Epithelial cell of esophagus (primary cell): ENCODE measurements around the gene POLR2C.

ENCODE experiments used
- DNase-seq: peaks from one replicate; pipeline ENCODE4 v3.0.0; 2010; ENCODE audit warnings: low read depth
- H3K4me3 ChIP-seq: 2 replicates; pipeline ENCODE4 v1.5.1; 2011; ENCODE audit warnings: mild to moderate bottlenecking, low read length, control low read depth
- CTCF ChIP-seq: IDR thresholded peaks from 2 replicates; pipeline ENCODE4 v1.5.1; 2011; ENCODE audit warnings: low read depth, mild to moderate bottlenecking, low read length, control low read depth, inconsistent platforms; ENCODE audit not compliant: insufficient read depth; ENCODE audit errors: missing control alignments

The POLR2C gene

GRCh38 chr16:57447186-57447962 lies 15.1 kb upstream of the POLR2C start, which contains the start of the genes CIAPIN1 and COQ9:
TSS of gene CIAPIN1 (minus strand) at chr16:57447385. CDS start at chr16:57440928, 6,457 bp downstream.
TSS of gene COQ9 (plus strand) at chr16:57447479. CDS start at chr16:57447506, 27 bp downstream.
- no peak for TF ChIP-seq CTCF
- H3K4me3 ChIP-seq, result peak within 1 kb of the TSS; percentile 97
- peak; percentile 96 for DNase-seq

DNA sequence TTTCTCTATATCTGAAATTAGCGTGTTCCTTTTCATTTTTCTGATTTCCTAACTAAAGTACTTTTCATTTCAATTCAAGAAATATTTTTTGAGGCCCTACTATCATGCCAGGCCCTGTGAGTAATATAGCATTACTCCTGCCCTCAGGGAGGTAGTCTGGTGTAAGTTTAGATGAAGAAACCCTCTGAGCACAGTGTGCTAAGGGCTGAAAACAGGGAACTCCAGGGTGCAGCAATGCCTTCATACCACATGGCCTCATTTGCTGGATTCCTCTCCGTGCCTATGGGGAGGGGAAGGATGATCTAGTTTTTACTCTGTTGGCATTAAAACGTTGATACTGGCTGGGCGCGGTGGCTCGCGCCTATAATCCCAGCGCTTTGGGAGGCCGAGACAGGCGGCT lies 10.5 kb upstream of the POLR2C start:
- DNase-seq, result no peak
- no peak for TF ChIP-seq CTCF
- no peak overlapping the region for H3K4me3 ChIP-seq

GRCh38 chr16:57462978-57463362 lies 491 bp downstream of the POLR2C start:
- H3K4me3 ChIP-seq, result peak overlapping the region; percentile 81
- DNase-seq, result no peak
- no peak for TF ChIP-seq CTCF

DNA sequence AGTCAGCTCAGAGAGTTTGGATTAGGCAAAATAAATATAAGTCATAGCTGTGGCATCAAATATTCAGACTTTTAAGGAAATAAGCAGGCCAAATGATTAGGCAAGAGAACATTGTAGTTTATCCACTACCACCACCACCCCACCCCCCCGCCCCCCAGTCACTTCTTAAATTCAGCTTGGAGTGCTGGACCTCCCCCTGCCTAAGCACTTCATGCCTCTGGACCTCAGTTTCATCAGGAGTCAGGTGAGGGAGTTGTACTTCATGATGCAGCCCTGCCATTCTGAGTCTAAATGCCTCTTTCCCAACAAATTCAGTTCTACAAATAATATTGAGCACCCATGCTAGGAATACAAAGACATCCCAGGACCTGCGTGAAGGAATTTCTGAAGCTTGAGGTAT lies 2.0 kb downstream of the POLR2C start:
- no peak overlapping the region for H3K4me3 ChIP-seq
- TF ChIP-seq CTCF, result no peak
- no peak for DNase-seq

- no peak for TF ChIP-seq CTCF
- DNase-seq, result no peak
- H3K4me3 ChIP-seq, result no peak overlapping the region
Observed at GRCh38 chr16:57468346-57468745, 5.9 kb downstream of the POLR2C start.

- no peak for DNase-seq
- H3K4me3 ChIP-seq, result no peak overlapping the region
- TF ChIP-seq CTCF, result no peak
Observed at GRCh38 chr16:57469046-57469445, 6.6 kb downstream of the POLR2C start.

DNA sequence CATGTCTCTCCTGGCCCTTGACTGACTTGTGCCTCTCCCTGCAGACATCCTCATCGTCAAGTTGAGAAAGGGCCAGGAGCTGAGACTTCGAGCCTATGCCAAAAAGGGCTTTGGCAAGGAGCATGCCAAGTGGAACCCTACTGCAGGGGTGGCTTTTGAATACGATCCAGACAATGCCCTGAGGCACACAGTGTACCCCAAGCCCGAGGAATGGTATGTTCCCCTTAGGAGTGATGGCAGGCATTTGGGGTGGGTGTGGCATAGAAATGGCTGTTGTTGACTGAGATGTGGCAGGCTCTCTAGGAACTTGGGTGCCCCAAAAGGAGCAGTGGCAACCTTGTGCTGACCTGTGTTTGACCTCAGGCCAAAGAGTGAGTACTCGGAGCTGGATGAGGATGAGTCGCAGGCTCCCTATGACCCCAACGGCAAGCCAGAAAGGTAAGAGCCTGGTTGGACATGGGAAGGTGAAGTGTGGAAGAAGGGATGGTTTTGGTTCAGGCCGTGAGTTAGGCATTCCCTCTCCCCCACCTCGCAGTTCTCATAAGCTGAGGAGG lies 7.5 kb downstream of the POLR2C start:
- no peak overlapping the region for H3K4me3 ChIP-seq
- TF ChIP-seq CTCF, result no peak
- no peak for DNase-seq
